ENCODE measurements around the gene IL1RL2. TPM values are rescaled to one million over a fixed set of nuclear protein-coding genes. Genes with fewer than 3 reads are reported as not detected.
A peak's percentile ranks its signal among the peaks of the same experiment; 100 is the strongest.

IL1RL2 gene
- total and polyA plus RNA-seq, 4 donors, result 0.35 to 1.3 (median 0.82) TPM

DNA sequence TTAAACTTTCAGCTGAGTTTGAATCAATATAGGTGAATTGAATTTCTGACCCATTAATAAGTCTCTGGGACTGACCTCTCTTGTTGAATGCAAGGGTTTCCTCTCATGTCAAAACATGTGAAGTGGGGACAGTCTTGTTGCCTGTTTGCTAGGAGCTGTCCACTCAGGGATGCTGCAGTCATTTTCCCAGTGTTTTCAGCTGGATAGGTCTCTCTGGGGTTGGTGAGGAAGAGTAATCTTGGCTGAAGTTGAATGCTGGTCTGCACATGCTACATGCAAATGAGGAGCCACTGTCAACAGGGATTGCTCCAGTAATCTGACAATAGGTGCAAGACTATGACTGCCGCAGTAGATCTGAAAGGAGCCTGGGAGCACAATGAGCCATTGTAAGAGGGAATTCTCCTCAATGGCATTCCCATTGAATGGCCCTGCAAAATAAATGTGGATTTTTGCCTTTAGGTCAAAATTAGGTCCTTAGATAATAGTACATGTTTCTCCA, 90.4 kb downstream of the IL1RL2 start:
- peaks cover 0 to 7% (median 2%) of the 10 kb centered on the region in 4 donors for H3K9me3 ChIP-seq (ENCODE audit: control insufficient read depth in 4 of 4, insufficient read depth in 3 of 4, low read length in 3 of 4)
- DNase-seq, result no peak
- no peak overlapping the region for H3K9ac ChIP-seq (ENCODE audit: insufficient read depth in 1 of 2, low read length in 2 of 2)
- H3K27ac ChIP-seq (ENCODE audit: low read depth in 1 of 2, low read length in 1 of 2), result no peak overlapping the region
- TF ChIP-seq, protein P1, sequence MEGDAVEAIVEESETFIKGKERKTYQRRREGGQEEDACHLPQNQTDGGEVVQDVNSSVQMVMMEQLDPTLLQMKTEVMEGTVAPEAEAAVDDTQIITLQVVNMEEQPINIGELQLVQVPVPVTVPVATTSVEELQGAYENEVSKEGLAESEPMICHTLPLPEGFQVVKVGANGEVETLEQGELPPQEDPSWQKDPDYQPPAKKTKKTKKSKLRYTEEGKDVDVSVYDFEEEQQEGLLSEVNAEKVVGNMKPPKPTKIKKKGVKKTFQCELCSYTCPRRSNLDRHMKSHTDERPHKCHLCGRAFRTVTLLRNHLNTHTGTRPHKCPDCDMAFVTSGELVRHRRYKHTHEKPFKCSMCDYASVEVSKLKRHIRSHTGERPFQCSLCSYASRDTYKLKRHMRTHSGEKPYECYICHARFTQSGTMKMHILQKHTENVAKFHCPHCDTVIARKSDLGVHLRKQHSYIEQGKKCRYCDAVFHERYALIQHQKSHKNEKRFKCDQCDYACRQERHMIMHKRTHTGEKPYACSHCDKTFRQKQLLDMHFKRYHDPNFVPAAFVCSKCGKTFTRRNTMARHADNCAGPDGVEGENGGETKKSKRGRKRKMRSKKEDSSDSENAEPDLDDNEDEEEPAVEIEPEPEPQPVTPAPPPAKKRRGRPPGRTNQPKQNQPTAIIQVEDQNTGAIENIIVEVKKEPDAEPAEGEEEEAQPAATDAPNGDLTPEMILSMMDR (IDR thresholded peaks at IDR 0.05; ENCODE audit: control extremely low read depth, extremely low read depth), result no peak
- no peak for ATAC-seq (ENCODE audit: insufficient read depth, low FRiP score)
- no peaks in the 10 kb centered on the region for H3K36me3 ChIP-seq (ENCODE audit: control insufficient read depth in 4 of 4, insufficient read depth in 4 of 4, low read length in 4 of 4)
- H3K27me3 ChIP-seq (ENCODE audit: control insufficient read depth in 3 of 3, insufficient read depth in 3 of 3, low read length in 2 of 3), result no peaks in the 10 kb centered on the region
- no peak overlapping the region for H3K4me3 ChIP-seq
- 89 to 96% methylated on average over 1 of the region's 1 CpG for WGBS, 2 donors
- peaks cover 0 to 4% (median 0%) of the 10 kb centered on the region in 5 donors for H3K4me1 ChIP-seq (ENCODE audit: control insufficient read depth in 5 of 5, insufficient read depth in 5 of 5, low read length in 5 of 5)

DNA sequence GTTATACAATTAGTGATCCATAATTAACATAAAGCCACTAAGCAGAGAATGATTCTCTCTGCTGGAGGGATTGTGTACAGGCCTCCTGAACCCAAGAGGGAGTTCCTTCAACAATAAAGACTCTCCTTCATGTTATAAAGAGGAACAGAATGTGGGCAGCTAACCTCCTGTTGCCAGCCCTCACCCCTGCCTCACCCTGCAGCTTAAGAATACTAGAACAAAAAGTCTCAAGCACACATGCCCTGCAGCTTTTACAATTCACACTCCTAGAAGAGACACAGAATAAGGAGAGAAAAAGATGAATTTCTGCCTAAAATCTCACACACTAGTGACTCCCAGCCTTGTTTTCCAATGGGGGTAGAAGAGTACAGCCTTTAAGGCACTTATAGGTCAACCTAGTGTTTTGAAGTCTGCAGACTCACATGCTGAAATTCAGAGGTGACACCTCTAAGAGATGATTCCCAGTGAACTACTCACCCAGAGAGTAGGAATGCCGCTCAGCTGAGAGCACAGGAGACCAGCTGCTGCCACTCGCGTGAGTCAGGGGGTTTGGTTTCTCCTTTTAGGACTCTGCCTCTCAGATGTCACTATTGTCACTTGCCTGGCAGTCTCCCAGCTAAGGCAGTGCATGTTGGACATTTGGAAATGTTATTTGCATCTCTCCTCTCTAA, 92.0 kb downstream of the IL1RL2 start:
- TF ChIP-seq, protein P1 (IDR thresholded peaks at IDR 0.05; ENCODE audit: control extremely low read depth, extremely low read depth), result no peak
- WGBS, 2 donors, result 75 to 83% methylated on average over 3 of the region's 3 CpGs
- Histone ChIP-seq H3K4me3 (no peak overlapping the region), H3K4me1 (ENCODE audit: control insufficient read depth in 5 of 5, insufficient read depth in 5 of 5, low read length in 5 of 5) (peaks cover 0 to 4% (median 0%) of the 10 kb centered on the region in 5 donors), H3K27ac (ENCODE audit: low read depth in 1 of 2, low read length in 1 of 2) (no peak overlapping the region), H3K9ac (ENCODE audit: insufficient read depth in 1 of 2, low read length in 2 of 2) (no peak overlapping the region), H3K36me3 (ENCODE audit: control insufficient read depth in 4 of 4, insufficient read depth in 4 of 4, low read length in 4 of 4) (no peaks in the 10 kb centered on the region), H3K27me3 (ENCODE audit: control insufficient read depth in 3 of 3, insufficient read depth in 3 of 3, low read length in 2 of 3) (no peaks in the 10 kb centered on the region), H3K9me3 (ENCODE audit: control insufficient read depth in 4 of 4, insufficient read depth in 3 of 4, low read length in 3 of 4) (peaks cover 0 to 7% (median 2%) of the 10 kb centered on the region in 4 donors)
- no peak for ATAC-seq (ENCODE audit: insufficient read depth, low FRiP score)
- DNase-seq, result no peak

DNA sequence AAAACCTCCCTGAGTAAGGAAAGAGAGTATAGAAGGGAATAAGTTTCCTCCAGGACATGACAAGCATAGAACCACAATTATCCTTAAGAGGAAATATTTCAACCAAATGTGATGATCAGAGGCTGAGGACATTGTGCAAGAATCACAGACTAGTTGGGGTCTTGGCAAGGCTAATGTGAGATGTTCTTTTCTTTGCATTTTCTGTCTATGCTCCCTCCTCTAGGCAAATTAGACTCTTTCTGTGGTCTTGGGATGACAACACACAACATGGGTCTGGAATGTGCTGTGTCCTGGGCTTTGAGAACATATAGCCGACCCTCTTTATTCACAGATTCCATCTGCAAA, 92.5 kb downstream of the IL1RL2 start:
- 88 to 100% methylated on average over 1 of the region's 1 CpG for WGBS, 2 donors
- Histone ChIP-seq H3K4me1 (ENCODE audit: control insufficient read depth in 5 of 5, insufficient read depth in 5 of 5, low read length in 5 of 5) (peaks cover 0 to 4% (median 0%) of the 10 kb centered on the region in 5 donors), H3K27ac (ENCODE audit: low read depth in 1 of 2, low read length in 1 of 2) (no peak overlapping the region), H3K4me3 (no peak overlapping the region), H3K9ac (ENCODE audit: insufficient read depth in 1 of 2, low read length in 2 of 2) (no peak overlapping the region), H3K9me3 (ENCODE audit: control insufficient read depth in 4 of 4, insufficient read depth in 3 of 4, low read length in 3 of 4) (peaks cover 0 to 7% (median 2%) of the 10 kb centered on the region in 4 donors), H3K27me3 (ENCODE audit: control insufficient read depth in 3 of 3, insufficient read depth in 3 of 3, low read length in 2 of 3) (no peaks in the 10 kb centered on the region), H3K36me3 (ENCODE audit: control insufficient read depth in 4 of 4, insufficient read depth in 4 of 4, low read length in 4 of 4) (no peaks in the 10 kb centered on the region)
- DNase-seq, result peak in 2 of 3 donors; percentile 38 to 59
- no peak for ATAC-seq (ENCODE audit: insufficient read depth, low FRiP score)
- TF ChIP-seq, protein P1 (IDR thresholded peaks at IDR 0.05; ENCODE audit: control extremely low read depth, extremely low read depth), result no peak
